HG02610 (cell line): ENCODE data around the gene ZNF345.

Experiments
- ATAC-seq: cut with Tn5 transposase; IDR thresholded peaks from one replicate; pipeline ENCODE4 v1.9.1; 2021; ENCODE audit warnings: mild to moderate bottlenecking, moderate library complexity; ENCODE audit not compliant: unreplicated experiment

The ZNF345 gene

GRCh38 chr19:36850559-36851442, at the start of gene ZNF345:
TSS of gene ZNF345 (plus strand) at chr19:36850876. CDS start at chr19:36876831, 25,955 bp downstream.
- peak; percentile 74 for ATAC-seq

GRCh38 chr19:36805364-36805763, 45.3 kb upstream of the ZNF345 start:
- no peak for ATAC-seq

- ATAC-seq = no peak
Measured at GRCh38 chr19:36807029-36807428, 43.6 kb upstream of the ZNF345 start.

- no peak for ATAC-seq
Measured at GRCh38 chr19:36819130-36819630, 31.5 kb upstream of the ZNF345 start.

GRCh38 chr19:36821758-36822157, 28.9 kb upstream of the ZNF345 start:
- no peak for ATAC-seq

- no peak for ATAC-seq
Measured at GRCh38 chr19:36833430-36833829, 17.2 kb upstream of the ZNF345 start.

GRCh38 chr19:36837176-36837905, 13.3 kb upstream of the ZNF345 start:
- ATAC-seq = no peak

- ATAC-seq = peak; percentile 93
Measured at GRCh38 chr19:36837906-36838783, 12.5 kb upstream of the ZNF345 start, which contains the start of gene ZNF790. TSS of gene ZNF790 (minus strand) at chr19:36838387. CDS start at chr19:36825619, 12,768 bp downstream.

- no peak for ATAC-seq
Measured at GRCh38 chr19:36838784-36839324, 11.8 kb upstream of the ZNF345 start.

GRCh38 chr19:36847968-36848367, 2.7 kb upstream of the ZNF345 start:
- no peak for ATAC-seq

- ATAC-seq = peak; percentile 82
Measured at GRCh38 chr19:36849701-36850558, 746 bp upstream of the ZNF345 start.

- no peak for ATAC-seq
Measured at GRCh38 chr19:36851898-36852297, 1.2 kb downstream of the ZNF345 start.

- ATAC-seq = no peak
Measured at GRCh38 chr19:36876993-36877938, 26.6 kb downstream of the ZNF345 start.

- no peak for ATAC-seq
Measured at GRCh38 chr19:36891768-36892357, 41.2 kb downstream of the ZNF345 start.

GRCh38 chr19:36894849-36895383, 44.2 kb downstream of the ZNF345 start:
- no peak for ATAC-seq

- no peak for ATAC-seq
Measured at GRCh38 chr19:36898422-36898821, 47.7 kb downstream of the ZNF345 start.

- peak; percentile 88 for ATAC-seq
Measured at GRCh38 chr19:36915992-36916830, 65.5 kb downstream of the ZNF345 start, which contains the start of the genes ZNF568 and ZNF829. TSS of gene ZNF568 (plus strand) at chr19:36916332. CDS start at chr19:36922771, 6,439 bp downstream. TSS of gene ZNF829 (minus strand) at chr19:36916291. CDS start at chr19:36915167, 1,124 bp downstream.
